ENCODE data around the gene HOXB9. TPM values are rescaled to one million over a fixed set of nuclear protein-coding genes. Genes with fewer than 3 reads are reported as not detected.

The HOXB9 gene
- total RNA-seq, 3 donors from 2014 or later, result 40.1 to 78.4 (median 41.5) TPM

- peak; percentile 50 for TF ChIP-seq CTCF (IDR thresholded peaks at IDR 0.05)
- H3K4me3 ChIP-seq, result no peak overlapping the region
- H3K9me3 ChIP-seq, result no peaks in the 10 kb centered on the region
- H3K36me3 ChIP-seq (ENCODE audit: low read depth), result peaks cover 5% of the 10 kb centered on the region
- ATAC-seq (peak; percentile 32), DNase-seq (peak in 2 of 3 donors; percentile 75 to 85)
- intact Hi-C loops (cut with DNase I, micrococcal nuclease), result no loop called here
- peaks cover 46% of the 10 kb centered on the region for H3K4me1 ChIP-seq (ENCODE audit: low read depth)
Observed at GRCh38 chr17:48593840-48594537, 32.2 kb downstream of the HOXB9 start.

- peaks cover 5% of the 10 kb centered on the region for H3K36me3 ChIP-seq (ENCODE audit: low read depth)
- no peak for TF ChIP-seq CTCF (IDR thresholded peaks at IDR 0.05)
- H3K4me1 ChIP-seq (ENCODE audit: low read depth), result peaks cover 39% of the 10 kb centered on the region
- ATAC-seq, result no peak
- no peaks in the 10 kb centered on the region for H3K9me3 ChIP-seq
- peak within 1 kb of the TSS; percentile 11 for H3K4me3 ChIP-seq
- DNase-seq, result peak in 1 of 3 donors; percentile 55
- intact Hi-C loops (cut with DNase I, micrococcal nuclease), result no loop called here
Observed at GRCh38 chr17:48593126-48593829, 32.9 kb downstream of the HOXB9 start, which contains the start of gene HOXB5. Gene HOXB5, minus strand, starts transcription at chr17:48593779. Its CDS starts 97 bp downstream, at chr17:48593682.

- intact Hi-C loops (cut with DNase I, micrococcal nuclease), result no loop called here
- Histone ChIP-seq H3K9me3 (no peaks in the 10 kb centered on the region), H3K4me3 (no peak overlapping the region), H3K4me1 (ENCODE audit: low read depth) (peaks cover 37% of the 10 kb centered on the region), H3K36me3 (ENCODE audit: low read depth) (peaks cover 5% of the 10 kb centered on the region)
- no peak for TF ChIP-seq CTCF (IDR thresholded peaks at IDR 0.05)
- no peak for ATAC-seq
- peak in 1 of 3 donors; percentile 49 for DNase-seq
Observed at GRCh38 chr17:48592577-48592976, 33.6 kb downstream of the HOXB9 start.

- Histone ChIP-seq H3K36me3 (ENCODE audit: low read depth) (peaks cover 5% of the 10 kb centered on the region), H3K4me1 (ENCODE audit: low read depth) (peaks cover 33% of the 10 kb centered on the region), H3K4me3 (no peak overlapping the region), H3K9me3 (no peaks in the 10 kb centered on the region)
- no peak for DNase-seq
- no peak for ATAC-seq
- intact Hi-C loops (cut with DNase I, micrococcal nuclease), result no loop called here
- no peak for TF ChIP-seq CTCF (IDR thresholded peaks at IDR 0.05)
Observed at GRCh38 chr17:48592057-48592514, 34.1 kb downstream of the HOXB9 start.

- no peak overlapping the region for H3K4me3 ChIP-seq
- ATAC-seq, result no peak
- H3K4me1 ChIP-seq (ENCODE audit: low read depth), result peaks cover 36% of the 10 kb centered on the region
Observed at GRCh38 chr17:48591255-48592056, 34.7 kb downstream of the HOXB9 start.

More at GRCh38 chr17:48591255-48592056, 34.7 kb downstream of the HOXB9 start:
- H3K9me3 ChIP-seq, result no peaks in the 10 kb centered on the region
- no peak for DNase-seq
- no peak for TF ChIP-seq CTCF (IDR thresholded peaks at IDR 0.05)
- H3K36me3 ChIP-seq (ENCODE audit: low read depth), result peaks cover 5% of the 10 kb centered on the region
- intact Hi-C loops (cut with DNase I, micrococcal nuclease), result no loop called here
